Measurements from ENCODE around the gene TSKS. TPM values are rescaled to one million over a fixed set of nuclear protein-coding genes. Genes with fewer than 3 reads are reported as not detected.
A peak's percentile ranks its signal among the peaks of the same experiment; 100 is the strongest.

Gene TSKS
- total RNA-seq, 1 donor from 2014 or later, result not detected

DNA sequence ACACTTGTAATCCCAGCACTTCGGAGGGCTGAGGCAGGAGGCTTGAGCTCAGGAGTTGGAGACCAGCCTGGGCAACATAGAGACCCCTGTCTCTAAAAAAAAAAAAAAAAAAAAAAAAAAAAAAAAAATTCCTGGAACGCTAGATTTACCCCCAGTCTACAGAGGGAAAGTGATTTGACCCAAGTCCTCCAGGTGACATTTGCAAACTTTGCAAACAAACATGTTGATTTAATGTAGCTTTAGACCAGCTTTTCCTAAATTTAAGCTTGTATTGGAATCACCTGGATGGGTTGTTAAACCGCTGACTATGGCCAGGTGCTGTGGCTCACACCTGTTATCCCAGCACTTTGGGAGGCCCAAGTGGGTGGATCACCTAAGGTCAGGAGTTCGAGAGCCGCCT, 63.7 kb downstream of the TSKS start:
- TF ChIP-seq, protein P1, sequence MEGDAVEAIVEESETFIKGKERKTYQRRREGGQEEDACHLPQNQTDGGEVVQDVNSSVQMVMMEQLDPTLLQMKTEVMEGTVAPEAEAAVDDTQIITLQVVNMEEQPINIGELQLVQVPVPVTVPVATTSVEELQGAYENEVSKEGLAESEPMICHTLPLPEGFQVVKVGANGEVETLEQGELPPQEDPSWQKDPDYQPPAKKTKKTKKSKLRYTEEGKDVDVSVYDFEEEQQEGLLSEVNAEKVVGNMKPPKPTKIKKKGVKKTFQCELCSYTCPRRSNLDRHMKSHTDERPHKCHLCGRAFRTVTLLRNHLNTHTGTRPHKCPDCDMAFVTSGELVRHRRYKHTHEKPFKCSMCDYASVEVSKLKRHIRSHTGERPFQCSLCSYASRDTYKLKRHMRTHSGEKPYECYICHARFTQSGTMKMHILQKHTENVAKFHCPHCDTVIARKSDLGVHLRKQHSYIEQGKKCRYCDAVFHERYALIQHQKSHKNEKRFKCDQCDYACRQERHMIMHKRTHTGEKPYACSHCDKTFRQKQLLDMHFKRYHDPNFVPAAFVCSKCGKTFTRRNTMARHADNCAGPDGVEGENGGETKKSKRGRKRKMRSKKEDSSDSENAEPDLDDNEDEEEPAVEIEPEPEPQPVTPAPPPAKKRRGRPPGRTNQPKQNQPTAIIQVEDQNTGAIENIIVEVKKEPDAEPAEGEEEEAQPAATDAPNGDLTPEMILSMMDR (conservative IDR thresholded peaks at IDR 0.05; ENCODE audit: low read depth, low read length), result no peak
- DNase-seq (ENCODE audit: low read depth), result no peak
- H3K4me3 ChIP-seq (ENCODE audit: low read depth, low read length), result no peak overlapping the region

DNA sequence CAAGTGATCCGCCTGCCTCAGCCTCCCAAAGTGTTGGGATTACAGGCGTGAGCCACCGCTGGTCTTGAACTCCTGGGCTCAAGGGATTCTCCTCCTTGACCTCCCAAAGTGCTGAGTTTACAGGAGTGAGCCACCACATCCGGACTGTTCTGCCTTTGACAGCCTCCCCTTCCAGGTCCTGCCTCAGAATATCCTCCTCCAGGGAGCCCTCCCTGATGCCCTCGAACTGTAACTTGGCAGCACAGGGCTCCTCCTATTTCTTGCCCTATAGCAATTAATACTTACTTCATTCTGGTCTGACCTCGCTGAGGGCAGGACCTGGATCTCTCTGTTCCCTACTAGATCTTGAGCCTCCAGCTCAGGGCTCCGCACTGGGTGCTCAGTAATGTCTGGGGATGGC, 66.2 kb downstream of the TSKS start:
- no peak for DNase-seq (ENCODE audit: low read depth)
- H3K4me3 ChIP-seq (ENCODE audit: low read depth, low read length), result no peak overlapping the region
- TF ChIP-seq, protein P1 (conservative IDR thresholded peaks at IDR 0.05; ENCODE audit: low read depth, low read length), result no peak

DNA sequence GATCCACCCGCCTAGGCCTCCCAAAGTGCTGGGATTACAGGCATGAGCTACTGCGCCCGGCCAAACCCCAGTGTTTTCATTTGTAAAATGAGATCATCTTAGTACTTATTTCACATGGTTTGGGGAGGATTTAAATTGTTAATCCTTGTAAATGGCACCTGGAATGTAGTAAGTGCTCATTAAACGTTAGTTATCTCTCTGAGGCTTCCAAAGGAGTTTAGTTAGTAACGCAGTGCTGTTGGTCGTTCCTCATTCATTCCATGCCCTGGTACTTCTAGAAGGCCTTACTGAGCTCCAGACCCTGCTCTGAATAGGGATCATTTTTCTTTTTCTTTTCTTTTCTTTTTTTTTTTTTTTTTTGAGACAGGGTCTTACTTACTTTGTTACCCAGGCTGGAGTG, 67.0 kb downstream of the TSKS start:
- no peak overlapping the region for H3K4me3 ChIP-seq (ENCODE audit: low read depth, low read length)
- no peak for DNase-seq (ENCODE audit: low read depth)
- TF ChIP-seq, protein P1 (conservative IDR thresholded peaks at IDR 0.05; ENCODE audit: low read depth, low read length), result no peak

DNA sequence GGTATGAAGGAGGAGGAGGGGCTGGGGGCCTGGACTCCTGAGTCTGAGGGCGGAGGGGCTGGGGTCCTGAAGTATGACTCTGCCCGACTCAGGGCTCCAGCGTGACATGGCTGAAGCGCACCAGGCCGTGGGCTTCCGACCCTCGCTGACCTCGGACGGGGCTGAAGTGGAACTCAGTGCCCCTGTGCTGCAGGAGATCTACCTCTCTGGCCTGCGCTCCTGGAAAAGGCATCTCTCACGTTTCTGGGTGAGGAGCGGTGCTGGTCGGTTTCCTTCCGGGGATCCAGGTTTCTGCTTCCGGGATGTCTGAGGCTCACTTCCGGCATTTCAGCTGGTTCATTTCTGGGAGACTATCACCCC, 71.0 kb downstream of the TSKS start:
- H3K4me3 ChIP-seq (ENCODE audit: low read depth, low read length), result peak overlapping the region; percentile 62
- DNase-seq (ENCODE audit: low read depth), result no peak
- TF ChIP-seq, protein P1 (conservative IDR thresholded peaks at IDR 0.05; ENCODE audit: low read depth, low read length), result no peak

DNA sequence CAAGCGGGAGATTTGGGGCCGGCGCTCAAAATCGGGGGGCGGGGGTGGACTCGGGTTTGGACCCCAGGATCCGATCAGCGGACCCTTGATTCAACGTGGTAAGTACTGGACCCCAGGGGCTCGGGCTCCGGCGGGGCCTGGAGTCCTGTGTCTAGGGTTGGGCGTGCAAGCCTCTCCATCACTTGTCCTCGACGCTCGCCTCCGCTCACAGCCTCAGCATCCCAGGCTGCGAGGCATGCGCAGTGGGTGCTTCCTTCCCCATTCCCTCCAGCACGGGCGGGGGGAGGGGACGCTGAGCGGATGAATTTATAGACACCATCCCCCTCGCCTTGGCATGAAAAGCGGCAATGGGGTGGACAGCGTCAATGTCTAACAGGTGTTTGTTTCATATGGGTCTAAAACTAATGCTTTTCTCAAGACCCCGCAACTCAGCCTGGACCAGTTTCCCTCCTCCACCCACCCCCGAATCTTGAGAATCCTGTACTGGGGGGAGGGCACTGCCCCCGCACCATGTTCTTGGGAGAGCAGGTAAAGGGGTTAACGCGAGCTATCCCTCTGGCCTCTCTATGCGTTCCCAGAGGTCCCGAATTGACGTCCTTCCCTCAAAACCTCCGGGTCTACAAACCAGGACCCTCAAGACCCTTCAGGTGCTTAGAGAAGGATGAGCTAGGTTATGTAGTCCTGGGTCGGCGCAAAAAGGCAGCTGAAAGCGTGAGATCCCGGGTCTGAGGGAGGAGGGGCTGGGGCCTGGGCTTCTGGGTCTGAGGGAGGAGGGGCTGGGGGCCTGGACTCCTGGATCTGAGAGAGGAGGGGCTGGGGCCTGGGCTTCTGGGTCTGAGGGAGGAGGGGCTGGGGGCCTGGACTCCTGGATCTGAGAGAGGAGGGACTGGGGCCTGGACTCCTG, 71.6 kb downstream of the TSKS start:
- H3K4me3 ChIP-seq (ENCODE audit: low read depth, low read length), result peak overlapping the region; percentile 62
- DNase-seq (ENCODE audit: low read depth), result no peak
- TF ChIP-seq, protein P1 (conservative IDR thresholded peaks at IDR 0.05; ENCODE audit: low read depth, low read length), result no peak

DNA sequence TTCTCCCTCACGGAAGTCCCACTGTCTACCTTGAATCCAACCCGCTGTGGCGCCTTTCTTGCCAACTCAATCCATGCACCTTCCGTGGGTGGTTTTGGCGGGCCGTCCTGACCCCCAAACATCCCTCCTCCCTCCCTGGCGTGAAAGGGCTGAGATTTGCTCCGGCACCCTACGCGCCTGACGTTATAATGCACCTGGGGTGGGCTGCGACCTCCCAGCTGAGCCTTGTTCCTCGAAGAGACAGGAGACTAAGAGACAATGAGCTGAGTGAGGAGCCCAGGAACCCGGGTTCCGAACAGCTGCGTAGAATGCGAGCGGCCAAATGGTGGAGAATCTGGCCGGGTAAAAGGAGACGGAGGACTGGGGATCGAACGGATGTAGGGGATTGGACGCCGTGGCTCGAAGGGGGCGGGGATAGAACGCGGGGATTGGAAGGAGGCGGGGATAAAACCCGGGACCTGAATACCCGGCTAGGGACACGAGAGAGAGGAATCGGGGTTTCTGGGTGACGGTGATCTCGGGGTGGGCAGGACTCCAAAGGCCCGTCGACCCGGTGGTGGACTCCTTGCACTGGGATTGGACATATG, 72.4 kb downstream of the TSKS start, which contains the start of gene CPT1C:
CPT1C (plus strand) TSS at position 461 of the 587 bp plus-strand sequence. CDS start 1,137 bp downstream, outside the sequence.
- TF ChIP-seq, protein P1 (conservative IDR thresholded peaks at IDR 0.05; ENCODE audit: low read depth, low read length), result no peak
- no peak for DNase-seq (ENCODE audit: low read depth)
- peak within 1 kb of the TSS; percentile 62 for H3K4me3 ChIP-seq (ENCODE audit: low read depth, low read length)

All from epithelial cell of proximal tubule (primary cell).